Endothelial cell of umbilical vein (primary cell): ENCODE results near the gene AP1M1. TPM values are rescaled to one million over a fixed set of nuclear protein-coding genes. Genes with fewer than 3 reads are reported as not detected.

Experiments used
- BruUV-seq: library from RNA; stranded (reverse); fragments of 400-500 nt; replicated peaks from 2 replicates; lab custom pipeline; 2021; lab: Mats Ljungman, UMichigan
- CTCF ChIA-PET: fragments of 300-600, 350-600 bp; sonication (Branson Sonifier 250); formaldehyde crosslinking; loops from one replicate; lab custom pipeline; 2021; ENCODE audit warnings: antibody characterized with exemption, inconsistent platforms; lab: Charles Lee
- POLR2A ChIA-PET: fragments of 300-600, 350-600 bp; sonication (Branson Sonifier 250); formaldehyde crosslinking; loops from one replicate; lab custom pipeline; 2021; ENCODE audit warnings: antibody characterized with exemption, inconsistent platforms; lab: Charles Lee
- DNase-seq: peaks from one replicate; pipeline ENCODE4 v3.0.0-alpha.2; 2011; ENCODE audit warnings: low read depth, low spot score
- FAIRE-seq: peaks from 2 replicates; lab custom pipeline; 2011; peaks lifted over from hg19 to GRCh38; lab: Jason Lieb, UNC
- H2AFZ ChIP-seq: 2 replicates; pipeline ENCODE4 v1.6.0; 2012; ENCODE audit warnings: low read depth, low read length, control low read depth, inconsistent platforms
- H3K27ac ChIP-seq: 2 replicates; pipeline ENCODE4 v1.5.1; 2011; ENCODE audit warnings: low read depth, mild to moderate bottlenecking, control low read depth, low read length, moderate library complexity; ENCODE audit not compliant: insufficient read depth
- H3K27me3 ChIP-seq, 2 experiments: 2 replicates each; pipeline versions ENCODE4 v1.6.0 to v1.6.1; 2011; ENCODE audit warnings: low read length in 2 of 2, mixed read lengths in 1 of 2; ENCODE audit not compliant: control insufficient read depth in 2 of 2, insufficient read depth in 2 of 2
- H3K36me3 ChIP-seq, 2 experiments: 2 replicates in 1 of 2; 3 replicates in 1 of 2; pipeline ENCODE4 v1.5.1; 2011; ENCODE audit warnings: low read length in 2 of 2, mild to moderate bottlenecking in 1 of 2, moderate library complexity in 1 of 2; ENCODE audit not compliant: control insufficient read depth in 2 of 2, insufficient read depth in 2 of 2; ENCODE audit errors: extremely low read depth in 1 of 2
- H3K4me1 ChIP-seq: 3 replicates; pipeline ENCODE4 v1.5.1; 2011; ENCODE audit warnings: mild to moderate bottlenecking, low read length; ENCODE audit not compliant: control insufficient read depth, insufficient read depth; ENCODE audit errors: extremely low read depth
- H3K4me2 ChIP-seq: 2 replicates; pipeline ENCODE4 v1.6.1; 2011; ENCODE audit warnings: low read length, control low read depth, mixed read lengths; ENCODE audit not compliant: insufficient read depth
- H3K4me3 ChIP-seq, 3 experiments: fragments of 200-600 bp in 1 of 3; sonication (generic), shearing (Covaris generic) in 1 of 3; replicated peaks in 1 of 3; 2 replicates each; pipeline ENCODE4 v1.5.1; 2011 to 2016; ENCODE audit warnings: control low read depth in 3 of 3, low read length in 3 of 3, mild to moderate bottlenecking in 2 of 3, inconsistent platforms in 1 of 3, low read depth in 1 of 3, moderate library complexity in 1 of 3; ENCODE audit not compliant: insufficient read depth in 1 of 3
- H3K79me2 ChIP-seq: 2 replicates; pipeline ENCODE4 v1.6.0; 2012; ENCODE audit warnings: low read length, inconsistent platforms; ENCODE audit not compliant: control insufficient read depth, insufficient read depth
- H3K9ac ChIP-seq: replicated peaks from 2 replicates; pipeline ENCODE3; 2011; ENCODE audit warnings: low read length, control low read depth; ENCODE audit not compliant: insufficient read depth; ENCODE audit errors: extremely low read depth
- H3K9me1 ChIP-seq: replicated peaks from 3 replicates; pipeline ENCODE4 v1.6.0; 2011; ENCODE audit warnings: mild to moderate bottlenecking, low read length; ENCODE audit not compliant: control insufficient read depth, insufficient read depth; ENCODE audit errors: extremely low read depth
- H3K9me3 ChIP-seq: replicated peaks from 2 replicates; pipeline ENCODE4 v1.5.1; 2012; ENCODE audit warnings: low read length, inconsistent platforms; ENCODE audit not compliant: control insufficient read depth, insufficient read depth
- H4K20me1 ChIP-seq: replicated peaks from 2 replicates; pipeline ENCODE3; 2011; ENCODE audit warnings: mild to moderate bottlenecking, low read length; ENCODE audit not compliant: control insufficient read depth, insufficient read depth; ENCODE audit errors: extremely low read depth
- EZH2 ChIP-seq: IDR thresholded peaks from 2 replicates; pipeline ENCODE4 v1.6.1; 2012; ENCODE audit warnings: borderline replicate concordance, low read depth, mild to moderate bottlenecking, moderate library complexity, low read length, inconsistent platforms; ENCODE audit not compliant: severe bottlenecking
- FOS ChIP-seq: IDR thresholded peaks from 2 replicates; pipeline ENCODE4 v1.6.1; 2011; ENCODE audit warnings: mild to moderate bottlenecking, low read length, moderate library complexity, borderline replicate concordance; ENCODE audit not compliant: insufficient read depth
- GATA2 ChIP-seq: IDR thresholded peaks from 2 replicates; pipeline ENCODE4 v1.7.0; 2011; ENCODE audit warnings: low read depth, mild to moderate bottlenecking, moderate library complexity, mixed read lengths, low read length; ENCODE audit not compliant: insufficient read length, insufficient read depth
- JUN ChIP-seq: IDR thresholded peaks from 2 replicates; pipeline ENCODE4 v1.6.1; 2011; ENCODE audit warnings: borderline replicate concordance, low read depth; ENCODE audit not compliant: insufficient read length, insufficient read depth
- MYC ChIP-seq: IDR thresholded peaks from one replicate; pipeline ENCODE4 v1.6.1; 2011; ENCODE audit warnings: mild to moderate bottlenecking, low read depth, low read length
- POLR2A ChIP-seq: IDR thresholded peaks from 2 replicates; pipeline ENCODE4 v1.6.1; 2012; ENCODE audit warnings: low read depth, mild to moderate bottlenecking, control low read depth, low read length
- dilution Hi-C: fragments of 300-500 bp; cut with MboI; formaldehyde crosslinking; loops from one replicate; pipeline ENCODE4 v1.15.0; 2019; ENCODE audit warnings: low sequenced_read_pairs; ENCODE audit not compliant: extremely low pct_ligation_motif_present
- intact Hi-C: fragments of 100-400 bp; cut with micrococcal nuclease; formaldehyde crosslinking; loops from one replicate; pipeline ENCODE4 v1.10.0; 2022
- polyA plus RNA-seq, 4 experiments: library from polyadenylated mRNA; depleted of rRNA in 3 of 4; stranded (reverse) in 3 of 4; unstranded in 1 of 4; fragments of >200 nt; gene quantifications; 2 replicates each; pipeline versions ENCODE4 v1.2.1 to v1.2.3, GENCODE V29; 2011 to 2012; ENCODE audit warnings: missing spikeins in 1 of 4
- total RNA-seq: library from RNA; stranded (reverse); gene quantifications from 2 replicates; pipeline ENCODE4 v1.2.3, GENCODE V29; 2021

Gene AP1M1
- total and polyA plus RNA-seq, 2 donors (not counting 3 experiments of a cell fraction or from before 2014, with no cell fraction given) = 99.3 to 129 TPM

DNA sequence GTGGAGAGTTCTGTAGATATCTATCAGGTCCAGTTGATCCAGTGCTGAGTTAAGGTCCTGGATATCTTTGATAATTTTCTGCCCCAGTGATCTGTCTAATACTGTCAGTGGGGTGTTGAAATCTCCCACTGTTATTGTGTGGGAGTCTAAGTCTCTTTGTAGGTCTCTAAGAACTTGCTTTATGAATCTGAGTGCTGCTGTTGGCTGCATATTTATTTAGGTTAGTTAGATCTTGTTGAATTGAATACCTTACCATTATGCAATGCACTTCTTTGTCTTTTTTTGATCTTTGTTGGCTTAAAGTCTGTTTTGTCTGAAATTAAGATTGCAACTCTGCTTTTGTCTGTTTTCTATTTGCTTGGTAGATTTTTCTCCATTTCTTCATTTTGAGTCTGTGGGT lies 15.4 kb downstream of the AP1M1 start:
- CTCF ChIA-PET = no interaction called here
- H3K9me3 ChIP-seq = no peaks in the 10 kb centered on the region
- dilution Hi-C loops (loop anchor here (25.0 kb wide), 1 partner anchor 149 kb away; no protein-coding TSS in a partner anchor), intact Hi-C loops (no loop called here)
- H3K27me3 ChIP-seq = no peaks in the 10 kb centered on the region
- no peaks in the 10 kb centered on the region for H4K20me1 ChIP-seq
- DNase-seq (no peak), FAIRE-seq (no peak)
- no peak overlapping the region for H3K27ac ChIP-seq
- no peak for TF ChIP-seq JUN
- no peak for TF ChIP-seq GATA2
- no peak for TF ChIP-seq EZH2
- TF ChIP-seq MYC = no peak
- peaks cover 0 to 24% of the 10 kb centered on the region in 2 experiments for H3K36me3 ChIP-seq
- no peak overlapping the region for H3K4me3 ChIP-seq
- POLR2A ChIA-PET = no interaction called here
- H3K79me2 ChIP-seq = peaks cover 42% of the 10 kb centered on the region
- H3K4me2 ChIP-seq = no peak overlapping the region
- H3K9ac ChIP-seq = no peak overlapping the region
- H2AFZ ChIP-seq = no peak overlapping the region
- no peaks in the 10 kb centered on the region for H3K9me1 ChIP-seq
- H3K4me1 ChIP-seq = no peaks in the 10 kb centered on the region
- BruUV-seq = no TSS peak

DNA sequence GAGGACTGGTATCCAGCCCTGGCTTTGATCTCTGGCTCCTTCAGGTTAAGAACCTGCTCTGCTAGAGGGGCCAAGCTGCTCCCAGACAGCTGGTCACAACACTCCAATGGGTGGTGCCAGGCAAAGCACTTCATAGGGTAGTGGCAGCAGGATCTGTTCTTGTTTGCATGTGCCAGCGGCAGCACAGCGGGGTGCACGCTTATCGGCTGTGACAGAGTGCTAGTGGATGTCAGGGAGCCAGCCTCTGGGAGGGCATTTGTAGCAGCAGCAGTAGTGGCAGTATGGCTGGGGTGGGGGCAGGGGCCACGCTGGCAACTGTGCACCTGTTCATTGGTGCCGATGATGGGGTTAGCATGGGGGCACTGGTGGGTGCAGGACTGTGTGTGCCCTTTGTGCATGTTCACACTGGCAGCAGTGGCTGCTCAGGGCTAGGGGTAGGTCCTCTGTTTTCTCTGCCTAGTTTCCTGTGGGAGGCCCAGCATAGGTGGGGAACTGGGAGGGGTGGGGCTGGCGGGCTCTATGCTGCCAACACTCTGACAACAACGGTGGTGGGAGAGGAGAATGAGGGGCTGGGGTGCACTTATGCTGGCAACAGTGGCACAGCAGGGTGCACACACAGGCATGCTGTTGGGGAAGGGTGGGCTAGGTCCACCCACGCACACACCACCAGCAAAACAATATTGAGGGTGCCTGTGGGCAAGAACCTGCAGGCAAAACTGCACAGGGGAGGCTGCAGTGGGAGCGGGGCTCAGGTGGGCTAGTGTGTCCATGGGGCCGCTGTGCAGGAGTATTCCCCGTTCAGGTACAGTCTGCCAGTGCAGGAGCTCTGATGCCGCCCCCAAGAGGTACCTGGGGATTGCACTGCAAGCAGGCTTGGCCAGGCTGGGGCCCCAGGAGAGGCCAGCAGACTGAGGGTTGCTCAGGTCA lies 19.3 kb downstream of the AP1M1 start:
- peaks cover 32% of the 10 kb centered on the region for H3K79me2 ChIP-seq
- no peaks in the 10 kb centered on the region for H4K20me1 ChIP-seq
- intact Hi-C loops = no loop called here
- BruUV-seq = no TSS peak
- H3K36me3 ChIP-seq = peaks cover 4 to 9% of the 10 kb centered on the region in 2 experiments
- H3K4me1 ChIP-seq = no peaks in the 10 kb centered on the region
- no peak overlapping the region for H3K4me2 ChIP-seq
- no peaks in the 10 kb centered on the region for H3K9me1 ChIP-seq
- no peaks in the 10 kb centered on the region for H3K27me3 ChIP-seq
- POLR2A ChIA-PET = no interaction called here
- DNase-seq (no peak), FAIRE-seq (no peak)
- no peak overlapping the region for H2AFZ ChIP-seq
- CTCF ChIA-PET = no interaction called here
- H3K9ac ChIP-seq = no peak overlapping the region
- no peak overlapping the region for H3K27ac ChIP-seq
- no peak overlapping the region for H3K4me3 ChIP-seq
- TF ChIP-seq FOS = no peak
- TF ChIP-seq POLR2A = no peak
- TF ChIP-seq GATA2 = no peak
- dilution Hi-C loops = loop anchor here (25.0 kb wide), 1 partner anchor 145 kb away; no protein-coding TSS in a partner anchor
- peaks cover 5% of the 10 kb centered on the region for H3K9me3 ChIP-seq
